GM19467 (cell line): Measurements from ENCODE around the gene GBX1.
A peak's percentile ranks its signal among the peaks of the same experiment; 100 is the strongest.

Source experiments
- ATAC-seq: cut with Tn5 transposase; IDR thresholded peaks from one replicate; pipeline ENCODE4 v1.9.1; 2021; ENCODE audit warnings: mild to moderate bottlenecking, moderate library complexity; ENCODE audit not compliant: unreplicated experiment

The GBX1 gene

GRCh38 chr7:151174246-151175046 is 7.0 kb upstream of the GBX1 start:
- no peak for ATAC-seq

GRCh38 chr7:151173386-151174245 is 6.1 kb upstream of the GBX1 start:
- no peak for ATAC-seq

GRCh38 chr7:151172273-151173141 is 5.0 kb upstream of the GBX1 start:
- peak; percentile 73 for ATAC-seq

GRCh38 chr7:151168787-151169162 is 1.3 kb upstream of the GBX1 start:
- ATAC-seq: no peak

- no peak for ATAC-seq
These were observed 701 bp upstream of the GBX1 start for GRCh38 chr7:151168003-151168786.

- ATAC-seq: no peak
These were observed 781 bp downstream of the GBX1 start for GRCh38 chr7:151166629-151167196.

GRCh38 chr7:151161757-151162156 is 5.7 kb downstream of the GBX1 start:
- no peak for ATAC-seq

- ATAC-seq: no peak
These were observed 9.7 kb downstream of the GBX1 start for GRCh38 chr7:151157645-151158329.

- no peak for ATAC-seq
These were observed 14.6 kb downstream of the GBX1 start for GRCh38 chr7:151152643-151153513.

- ATAC-seq: no peak
These were observed 17.1 kb downstream of the GBX1 start for GRCh38 chr7:151150388-151150787.

GRCh38 chr7:151148319-151149259 is 18.9 kb downstream of the GBX1 start:
- ATAC-seq: no peak

- ATAC-seq: no peak
These were observed 20.7 kb downstream of the GBX1 start for GRCh38 chr7:151146761-151147160.

- no peak for ATAC-seq
These were observed 23.1 kb downstream of the GBX1 start for GRCh38 chr7:151144387-151144786.

GRCh38 chr7:151143261-151144015 is 24.1 kb downstream of the GBX1 start:
- ATAC-seq: no peak

- ATAC-seq: no peak
These were observed 24.8 kb downstream of the GBX1 start for GRCh38 chr7:151142686-151143040.

- ATAC-seq: no peak
These were observed 25.4 kb downstream of the GBX1 start for GRCh38 chr7:151141855-151142685.
